CD4-positive, alpha-beta T cell treated with Interleukin-15 for 1 hour (primary cell): ENCODE data around the gene ZEB1.
"Not testable (repeated sequence)": the region's sequence is repeated elsewhere in the genome, so short reads cannot be mapped to it uniquely, and the experiment has no call there.

Source experiments
- DNase-seq: peaks from one replicate; pipeline ENCODE4 v3.0.0-alpha.2; 2020

Gene ZEB1

DNA sequence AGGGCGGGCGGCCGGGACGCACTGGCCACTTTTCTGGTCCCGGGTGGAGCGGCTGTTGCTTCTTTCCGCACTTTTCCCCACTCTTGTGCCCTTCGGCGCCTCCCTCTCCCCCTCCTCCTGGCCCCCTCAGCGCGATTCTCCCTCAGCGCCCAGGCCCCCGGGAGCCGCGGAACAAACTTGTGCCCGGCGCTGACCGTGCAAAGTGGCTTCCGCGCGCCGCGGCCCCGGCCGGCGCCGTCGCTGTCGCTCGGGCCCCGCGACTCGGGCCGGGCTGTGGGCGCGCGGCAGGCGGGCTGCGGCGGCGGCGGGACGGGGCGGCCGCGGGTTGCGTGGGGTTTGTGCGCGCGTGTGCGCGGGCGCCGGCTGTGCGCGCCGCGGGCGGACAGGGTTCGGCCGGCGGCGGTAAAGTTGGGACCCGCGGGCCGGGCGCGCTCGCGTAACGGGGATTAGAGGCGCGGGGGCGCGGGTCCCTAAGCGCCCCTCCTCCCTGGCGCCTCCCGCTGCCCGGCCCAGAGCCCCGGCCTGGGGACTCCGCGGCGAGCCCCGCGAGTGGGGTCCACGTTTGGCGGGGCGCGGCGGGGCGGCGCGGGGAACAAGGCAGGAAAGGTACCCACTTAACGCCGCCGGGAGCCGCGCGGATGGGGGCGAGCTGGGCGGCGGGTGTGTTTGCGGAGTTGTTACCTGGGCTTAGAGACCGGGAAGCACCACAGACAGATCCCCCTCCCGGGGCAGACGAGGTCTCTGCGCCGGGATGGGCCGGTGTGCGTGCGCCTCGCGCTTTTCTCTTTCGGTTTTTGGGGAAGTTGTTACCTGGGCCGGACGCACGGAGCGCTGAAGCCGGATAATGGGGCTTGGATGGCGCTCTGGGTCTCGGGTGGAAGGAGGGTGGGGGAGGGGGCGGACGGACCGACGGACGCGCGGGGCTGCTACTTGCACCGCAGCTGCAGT, 860 bp downstream of the ZEB1 start:
- DNase-seq: peak; percentile 57

DNA sequence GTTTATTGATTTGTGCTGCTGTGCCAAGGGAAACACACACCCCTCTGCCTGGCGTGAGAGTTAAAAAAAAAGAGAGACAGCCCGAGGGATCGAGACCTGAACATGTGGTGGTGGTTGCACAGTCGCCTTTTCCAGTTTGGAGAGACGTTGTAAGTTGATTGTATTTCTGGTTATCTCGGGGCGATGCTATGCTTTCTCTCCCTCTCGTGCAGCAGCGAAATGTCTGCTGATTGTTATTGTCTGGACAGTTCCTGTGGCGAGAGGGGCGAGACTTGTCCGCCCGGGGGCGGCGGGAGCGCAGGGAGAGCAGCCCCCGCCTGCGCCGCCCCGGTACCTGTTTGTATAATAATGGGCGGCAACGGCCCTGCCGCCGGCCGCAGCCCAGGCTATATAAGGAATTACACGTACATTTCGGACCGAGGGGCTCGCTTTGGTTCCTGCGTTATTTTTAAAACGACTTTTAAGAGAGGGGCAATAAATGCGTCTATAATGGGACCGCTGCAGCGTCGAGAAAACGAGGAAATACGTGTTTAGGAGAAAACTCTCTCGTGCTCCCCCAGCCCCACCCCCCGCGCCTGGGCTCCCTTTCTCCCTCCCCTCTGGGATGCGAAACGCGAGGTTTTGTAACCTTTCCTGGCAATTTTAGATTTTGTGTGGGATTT, 1.7 kb downstream of the ZEB1 start:
- peak; percentile 33 for DNase-seq

DNA sequence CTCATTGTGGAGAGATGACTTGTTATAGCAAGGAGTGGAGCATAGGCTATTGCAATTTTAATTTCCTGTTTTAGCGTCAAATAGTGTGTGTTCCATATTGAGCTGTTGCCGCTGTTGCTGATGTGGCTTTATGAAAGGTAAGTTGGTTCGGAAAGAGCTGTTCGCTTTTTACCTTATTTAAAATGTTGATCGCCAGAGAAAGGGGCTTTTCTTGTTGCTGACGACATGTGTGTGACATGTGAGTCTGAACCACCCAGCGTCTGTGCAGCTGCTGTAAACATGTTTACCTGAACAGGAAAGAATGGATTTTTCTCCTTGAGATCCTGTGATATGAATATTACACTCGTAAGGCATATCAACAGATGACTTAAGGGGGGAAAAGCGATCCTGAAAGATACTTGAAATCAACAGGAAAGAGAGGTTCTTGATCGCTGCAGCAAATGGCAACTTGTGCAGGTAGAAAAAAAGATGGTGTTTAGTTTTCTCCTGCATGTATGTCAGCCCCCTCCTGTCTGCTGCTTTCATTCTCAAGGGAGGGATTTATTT, 2.5 kb downstream of the ZEB1 start:
- peak; percentile 64 for DNase-seq

DNA sequence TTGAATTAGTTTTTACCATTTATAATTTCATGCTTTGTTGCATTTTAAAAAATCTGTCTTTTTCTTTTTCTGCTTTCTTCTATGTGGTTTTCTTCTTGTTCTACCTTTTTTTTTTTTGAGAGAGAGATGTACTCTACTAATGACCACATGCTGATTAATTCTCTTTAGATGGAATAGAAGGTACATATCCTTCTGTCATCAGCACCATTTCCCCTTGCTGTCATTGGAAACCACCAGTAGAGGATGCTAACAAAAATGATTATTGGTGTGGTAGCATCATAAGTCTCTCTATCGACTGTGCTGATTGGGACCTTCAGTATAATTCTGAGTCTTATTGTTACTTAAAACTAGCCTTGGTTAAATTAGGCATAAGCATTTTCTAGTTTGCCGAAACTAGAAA, 3.6 kb downstream of the ZEB1 start:
- DNase-seq: no peak

DNA sequence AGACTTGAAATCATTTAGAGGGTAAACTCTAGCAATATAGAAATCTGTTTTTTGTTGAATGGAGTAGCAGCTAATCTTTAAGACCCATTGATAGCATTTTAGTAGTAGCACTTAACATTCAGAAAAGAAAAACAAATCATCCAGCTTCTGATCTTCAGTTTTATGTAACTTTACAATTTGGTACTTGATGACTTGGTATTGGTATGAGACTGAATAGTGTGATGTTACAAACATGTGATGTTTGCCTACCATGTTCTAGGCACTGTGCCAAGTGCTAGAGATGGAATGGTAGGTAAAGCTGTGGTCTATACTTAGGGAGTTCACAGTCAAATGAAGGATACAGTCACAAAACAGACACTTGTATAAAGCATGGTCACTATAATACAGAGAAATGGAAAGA, 21.3 kb downstream of the ZEB1 start:
- DNase-seq: no peak

DNA sequence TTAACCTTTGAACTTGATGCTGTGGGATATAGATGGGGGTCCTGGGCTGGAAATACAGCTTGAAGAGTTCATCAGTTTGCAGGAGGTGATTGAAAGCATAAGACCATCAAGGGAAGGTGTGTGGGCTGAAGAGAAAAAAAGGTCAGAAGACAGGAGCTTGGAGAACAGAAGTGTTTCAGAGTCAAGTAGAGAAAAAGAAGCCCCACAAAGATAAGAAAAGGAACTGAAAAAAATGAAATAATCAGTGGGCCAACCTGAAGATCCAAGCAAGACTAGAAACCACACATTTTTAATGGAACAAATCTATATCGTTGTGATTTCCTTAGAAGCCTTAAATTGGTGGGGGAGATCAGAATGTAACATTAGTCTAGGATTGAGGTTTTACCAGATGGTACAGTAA, 22.5 kb downstream of the ZEB1 start:
- no peak for DNase-seq

DNA sequence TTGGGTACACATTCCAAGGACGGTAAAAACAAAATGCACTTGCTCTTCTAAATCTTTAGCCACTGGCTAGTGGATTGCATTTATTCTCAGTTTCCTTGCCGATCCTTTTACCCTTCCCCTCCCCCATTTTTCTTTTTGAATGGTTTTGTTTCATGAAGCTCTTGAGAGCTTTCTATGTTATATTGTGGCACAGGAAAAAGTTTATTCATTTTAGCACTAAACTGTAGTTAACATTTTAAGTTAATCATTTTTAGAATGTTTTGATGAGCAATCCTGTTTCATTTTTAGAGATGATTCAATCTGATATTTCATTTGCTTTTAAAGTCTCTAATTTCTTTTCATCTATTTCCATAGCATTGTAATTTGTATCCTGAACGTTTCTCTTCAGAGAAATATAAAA, 24.0 kb downstream of the ZEB1 start:
- DNase-seq: no peak

DNA sequence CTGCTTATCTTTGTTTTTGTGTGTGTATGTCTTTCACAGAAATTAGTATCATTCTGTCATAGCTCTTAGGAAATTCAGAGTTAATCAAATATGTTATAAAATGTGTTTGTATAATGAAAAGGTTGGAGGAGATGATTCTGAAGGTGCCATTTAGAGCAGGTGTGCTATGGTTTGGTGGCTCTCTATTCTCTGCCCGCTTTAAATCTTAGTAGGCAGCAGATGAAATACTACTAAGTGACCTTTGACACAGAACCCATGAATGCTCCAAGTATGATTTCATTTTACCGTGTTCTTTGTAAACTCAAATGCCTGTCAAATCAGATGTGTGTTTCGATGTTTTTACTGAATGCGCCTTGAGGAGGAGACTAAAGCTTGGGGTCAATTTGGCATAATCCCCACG, 24.5 kb downstream of the ZEB1 start:
- no peak for DNase-seq

DNA sequence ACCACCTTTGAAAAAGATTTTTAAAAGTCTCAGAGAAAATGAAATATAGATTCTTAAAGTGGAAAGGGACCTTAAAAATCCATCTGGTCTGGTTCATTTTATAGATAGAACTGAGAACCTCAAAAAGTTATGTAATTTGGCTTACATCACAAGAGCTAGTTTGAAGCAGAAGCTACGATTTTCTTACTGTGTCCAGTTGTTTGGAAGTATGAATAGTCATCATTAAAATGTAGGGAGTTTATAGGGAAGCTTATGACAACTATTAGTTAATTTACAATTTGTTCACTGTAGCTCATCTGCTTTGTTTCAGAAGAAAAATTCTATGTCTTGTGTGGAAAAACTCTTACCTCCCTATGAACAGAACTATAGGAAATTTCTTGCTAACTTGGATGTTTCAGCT, 26.9 kb downstream of the ZEB1 start:
- DNase-seq: no peak

DNA sequence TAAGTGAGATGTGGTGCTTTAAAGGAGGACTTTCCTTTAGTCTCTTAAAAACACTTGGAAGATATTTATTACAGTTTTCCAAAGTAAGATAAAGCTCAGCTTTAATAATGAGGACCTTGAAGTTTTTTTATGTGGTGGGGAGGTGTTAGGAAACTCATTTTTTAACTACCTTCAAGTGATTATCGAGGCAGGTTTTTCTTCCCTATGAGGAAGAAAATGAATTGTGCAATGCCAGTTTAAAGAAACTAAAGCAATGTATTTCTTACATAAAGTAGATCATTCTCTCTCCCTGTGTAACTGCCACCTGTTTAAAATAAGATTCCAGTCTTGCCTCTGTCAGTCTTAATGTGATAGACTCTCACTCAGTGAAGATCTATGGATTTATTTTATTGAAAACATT, 27.9 kb downstream of the ZEB1 start:
- DNase-seq: no peak

DNA sequence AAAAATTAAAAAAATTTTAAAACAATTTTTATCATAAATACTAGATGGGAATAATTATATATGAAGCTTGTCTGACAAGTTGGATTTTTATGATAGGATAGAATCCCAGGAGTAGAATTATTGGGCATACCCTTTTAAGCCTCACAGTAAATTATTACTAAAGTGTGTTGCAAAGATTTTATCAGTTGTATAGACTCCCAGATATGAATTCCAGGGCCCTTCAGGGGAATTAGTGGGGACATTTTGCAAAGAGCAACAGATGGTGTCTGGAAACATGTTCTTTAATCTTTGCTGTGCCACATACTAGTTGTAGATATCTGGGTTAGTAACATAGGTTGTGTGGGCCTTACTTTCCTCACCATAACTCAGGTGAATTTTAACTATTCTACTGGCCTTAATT, 28.7 kb downstream of the ZEB1 start:
- no peak for DNase-seq

DNA sequence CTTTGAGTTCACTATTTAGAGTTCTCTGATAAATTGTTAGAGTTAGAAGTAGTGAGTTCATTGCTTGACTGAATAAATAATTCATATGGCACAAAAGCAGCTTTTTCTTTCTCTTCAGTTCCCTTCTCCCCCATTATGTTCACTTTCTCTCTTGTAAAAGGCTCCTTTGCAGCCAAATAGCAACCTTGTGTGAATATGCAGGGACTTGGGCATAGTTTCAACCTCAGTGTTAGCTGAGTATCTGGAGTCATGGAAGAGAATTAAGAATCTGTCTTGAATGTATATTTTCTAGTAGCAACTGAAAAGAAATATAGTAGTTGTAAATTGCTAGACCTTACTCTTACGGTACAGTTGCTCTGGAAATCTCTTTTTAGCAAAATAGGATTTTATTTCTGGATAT, 31.9 kb downstream of the ZEB1 start:
- DNase-seq: no peak

DNA sequence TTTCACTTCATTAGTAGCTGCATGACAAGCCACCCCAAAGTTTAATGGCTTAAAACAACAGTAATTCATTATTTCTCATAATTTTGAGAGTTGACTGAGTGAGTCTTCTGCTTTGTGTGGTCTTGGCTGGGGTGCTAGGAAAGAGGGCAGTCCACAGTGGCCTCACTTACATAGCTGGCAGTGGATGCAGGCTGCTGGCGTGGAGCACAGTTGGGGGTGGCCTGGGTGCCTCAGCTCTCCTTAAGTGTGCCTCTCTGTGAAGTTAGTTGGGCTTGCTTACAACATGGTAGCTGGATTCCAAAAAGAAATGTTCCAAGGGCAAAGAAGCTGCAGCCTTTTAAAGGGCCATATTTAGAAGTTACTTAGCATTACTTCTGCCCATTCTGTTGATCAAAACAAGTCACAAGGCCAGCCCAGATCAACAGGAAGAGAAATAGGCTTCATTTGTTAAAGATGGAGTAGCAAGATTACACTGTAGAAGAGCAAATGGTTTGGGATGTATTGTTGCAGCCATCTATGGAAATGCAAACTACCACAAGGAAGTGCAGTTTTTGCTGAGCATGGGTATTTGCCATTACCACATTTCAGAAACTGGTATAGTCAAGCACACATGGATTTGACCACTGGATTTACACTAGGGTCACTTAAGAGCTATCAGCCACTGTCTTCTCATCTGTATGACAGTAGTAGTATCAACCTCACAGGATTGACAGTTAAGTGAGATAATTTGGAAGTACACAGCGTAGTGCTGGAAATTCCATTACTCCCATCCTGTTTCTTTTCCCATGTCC, 33.6 kb downstream of the ZEB1 start:
- no peak for DNase-seq

DNA sequence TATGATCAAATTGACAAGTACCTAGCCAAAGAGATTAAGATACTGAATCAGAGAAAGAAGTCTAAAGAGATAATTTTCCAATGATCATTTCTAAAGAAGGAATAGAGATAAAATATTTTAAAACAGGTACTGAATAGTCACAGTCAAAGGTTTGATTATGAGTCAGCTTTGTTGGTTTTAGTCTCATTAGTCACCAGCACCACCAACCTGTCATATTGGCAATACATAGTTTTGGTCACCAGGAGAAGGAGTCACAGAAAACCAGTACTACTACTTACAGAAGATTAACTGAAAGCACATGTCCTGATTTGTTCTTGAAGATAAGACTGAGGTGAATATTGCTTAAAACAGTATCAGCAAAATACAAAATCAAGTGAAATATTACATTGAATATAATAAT, 34.6 kb downstream of the ZEB1 start:
- no peak for DNase-seq

DNA sequence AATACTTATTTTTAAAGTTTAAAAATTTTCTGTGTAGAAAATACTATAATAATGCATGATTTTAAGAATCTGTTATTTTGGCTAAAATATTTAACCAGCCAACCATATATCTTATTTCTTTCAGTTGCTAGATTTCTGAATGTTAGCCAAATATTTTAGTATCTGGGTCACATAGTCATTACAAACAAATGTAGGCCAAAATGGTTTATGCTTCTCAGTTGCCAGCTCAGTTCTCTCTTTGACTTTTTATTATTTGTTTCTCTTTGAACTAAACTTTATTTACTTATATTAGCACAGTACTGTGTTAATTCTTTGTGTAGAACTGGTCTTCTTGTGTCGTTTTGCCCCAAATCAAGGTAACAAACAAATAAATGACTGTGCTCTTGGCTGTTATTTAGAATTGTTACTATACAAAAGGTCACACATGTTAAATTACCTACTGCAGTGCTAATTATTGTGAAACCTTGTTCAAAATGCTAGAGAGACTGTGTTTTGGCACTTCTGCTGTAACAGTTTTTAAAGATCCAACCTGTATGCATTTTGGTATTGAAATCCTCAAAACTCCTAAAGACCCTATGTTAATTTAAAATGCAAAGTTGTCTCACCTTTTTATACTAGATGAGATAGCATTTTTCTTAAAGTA, 39.8 kb downstream of the ZEB1 start:
- no peak for DNase-seq

DNA sequence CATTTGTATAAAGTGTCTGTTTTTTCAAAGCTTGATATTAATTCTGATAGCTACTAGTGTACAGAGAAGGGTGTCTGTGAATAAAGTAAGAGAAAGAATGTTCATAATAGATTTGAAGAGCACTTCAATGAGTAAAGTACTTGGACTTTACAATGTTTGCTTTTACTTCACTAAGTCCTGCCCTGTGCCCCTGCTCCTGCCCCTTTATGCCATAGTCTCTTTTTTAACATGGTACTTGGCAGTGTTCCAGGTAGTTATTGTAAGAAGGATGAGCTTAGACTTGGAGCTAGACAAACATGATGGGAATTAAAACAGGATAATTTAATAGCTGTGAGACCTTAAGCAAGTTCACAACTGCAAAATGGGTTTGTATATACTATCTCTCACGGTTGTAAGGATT, 41.0 kb downstream of the ZEB1 start:
- no peak for DNase-seq

DNA sequence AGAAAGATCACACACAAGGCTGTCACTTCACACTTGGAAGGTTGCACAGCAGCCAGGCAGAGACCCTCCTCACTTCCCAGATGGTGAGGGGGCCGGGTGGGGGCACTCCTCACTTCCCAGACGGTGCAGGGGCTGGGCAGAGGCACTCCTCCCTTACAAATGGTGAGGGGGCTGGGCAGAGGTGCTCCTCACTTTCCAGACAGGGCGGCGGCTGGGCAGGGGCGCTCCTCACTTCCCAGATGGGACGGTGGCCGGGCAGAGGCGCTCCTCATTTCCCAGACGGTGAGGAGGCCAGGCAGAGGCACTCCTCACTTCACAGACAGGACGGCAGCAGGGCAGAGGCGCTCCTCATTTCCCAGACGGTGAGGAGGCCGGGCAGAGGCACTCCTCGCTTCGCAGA, 42.5 kb downstream of the ZEB1 start:
- not testable (repeated sequence) for DNase-seq

DNA sequence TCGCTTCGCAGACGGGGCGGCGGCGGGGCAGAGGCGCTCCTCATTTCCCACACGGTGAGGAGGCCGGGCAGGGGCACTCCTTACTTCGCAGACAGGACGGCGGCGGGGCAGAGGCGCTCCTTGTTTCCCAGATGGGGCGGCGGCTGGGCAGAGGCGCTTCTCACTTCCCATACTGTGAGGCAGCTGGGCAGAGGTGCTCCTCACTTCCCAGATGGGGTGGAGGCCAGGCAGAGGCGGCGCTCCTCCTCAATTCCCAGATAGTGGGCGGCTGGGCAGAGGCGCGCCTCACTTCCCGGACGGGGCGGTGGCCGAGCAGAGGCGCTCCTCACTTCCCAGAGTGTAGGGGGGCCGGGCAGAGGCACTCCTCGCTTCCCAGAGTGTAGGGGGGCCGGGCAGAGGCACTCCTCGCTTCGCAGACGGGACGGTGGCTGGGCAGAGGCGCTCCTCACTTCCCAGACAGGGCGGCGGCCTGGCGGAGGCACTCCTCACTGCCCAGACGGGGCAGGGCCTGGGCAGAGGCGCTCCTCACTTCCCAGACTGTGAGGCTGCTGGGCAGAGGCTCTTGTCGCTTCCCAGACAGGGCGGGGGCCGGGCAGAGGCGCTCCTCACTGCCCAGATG, 43.1 kb downstream of the ZEB1 start:
- no peak for DNase-seq

DNA sequence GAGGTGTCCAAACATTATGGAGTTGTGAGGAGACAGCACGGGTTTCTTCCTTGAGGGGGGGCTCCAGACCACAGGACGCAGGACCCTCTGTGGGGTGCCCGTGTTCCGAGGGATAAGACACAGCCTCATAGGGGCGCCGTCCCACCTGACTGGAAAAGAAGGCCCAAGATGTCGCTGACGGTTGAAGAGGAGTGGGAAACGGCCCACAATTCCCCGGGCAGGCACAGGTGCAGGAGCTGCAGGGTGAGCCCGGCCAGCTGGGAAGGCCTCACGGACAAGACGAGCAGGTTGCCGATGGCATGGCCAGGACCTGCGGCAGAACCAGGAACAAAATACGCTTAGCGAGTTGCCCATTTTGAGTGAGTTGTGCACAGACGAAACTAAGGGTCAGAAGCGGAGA, 44.7 kb downstream of the ZEB1 start:
- DNase-seq: not testable (repeated sequence)

DNA sequence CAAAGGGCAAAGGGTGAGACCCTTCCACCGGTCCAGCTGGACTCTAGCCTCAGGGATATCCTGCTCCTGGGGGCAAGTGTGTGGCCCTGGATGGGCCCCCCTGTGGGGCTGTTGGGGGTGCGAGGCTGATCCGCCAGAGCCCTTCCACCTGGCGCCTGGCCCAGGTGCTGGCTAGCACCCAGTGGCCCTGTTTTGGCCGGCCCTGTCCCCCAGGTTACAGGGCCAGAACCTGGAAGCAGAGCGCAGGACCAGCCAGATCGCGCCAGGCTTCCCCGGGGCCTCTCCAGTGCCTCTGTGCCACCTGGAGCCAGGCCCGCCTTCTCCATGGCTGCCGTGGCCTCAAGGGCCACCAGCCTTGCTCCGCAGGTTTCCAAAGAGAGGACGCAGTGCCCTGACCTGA, 45.2 kb downstream of the ZEB1 start:
- DNase-seq: not testable (repeated sequence)

DNA sequence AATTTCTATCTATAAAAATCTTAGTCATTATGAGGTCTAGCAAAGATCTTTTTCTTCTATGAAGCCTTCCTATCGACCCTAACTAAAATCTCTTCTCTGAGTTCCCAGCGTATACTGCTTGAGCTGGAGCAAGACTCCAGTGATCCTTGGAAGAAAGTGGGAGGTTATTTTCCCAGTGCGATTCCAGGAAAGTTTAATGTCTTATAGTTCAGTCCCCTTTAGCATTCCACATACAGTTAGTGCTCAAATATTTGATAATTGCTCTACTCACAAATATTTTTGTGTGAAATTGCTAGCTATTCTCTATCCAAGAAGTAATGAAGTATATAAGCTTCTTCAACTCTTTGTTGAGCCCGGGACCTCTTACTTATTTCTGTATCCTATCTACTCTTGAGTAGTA, 47.7 kb downstream of the ZEB1 start:
- no peak for DNase-seq

DNA sequence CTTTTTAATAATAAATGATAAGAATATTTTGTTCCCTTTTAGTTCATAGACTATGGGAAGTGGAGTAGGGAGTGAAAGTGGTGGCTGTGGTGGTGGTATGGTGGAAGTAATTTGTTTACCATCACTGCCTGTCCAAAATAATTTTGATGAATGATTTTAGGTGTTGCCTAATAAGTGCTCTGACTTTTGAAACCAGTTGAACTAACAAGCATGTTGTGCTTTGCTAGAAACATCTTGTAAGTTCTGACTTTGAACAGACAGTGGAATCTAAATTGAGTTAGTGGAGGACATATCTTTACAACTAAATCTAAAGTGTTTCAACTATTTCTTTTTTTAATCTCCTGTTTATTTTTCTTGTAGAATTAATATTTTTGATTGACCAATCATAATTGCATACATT, 49.7 kb downstream of the ZEB1 start:
- no peak for DNase-seq
